Lung (tissue), 12 donors: Measurements from ENCODE around the gene CFAP20. TPM values are rescaled to one million over a fixed set of nuclear protein-coding genes. Genes with fewer than 3 reads are reported as not detected.

ENCODE experiments used
- ATAC-seq: fragments of 200-7000 bp; cut with Tn5 transposase; one replicate; pipeline ENCODE4 v1.9.1; 2020; ENCODE audit warnings: moderate number of reproducible peaks; ENCODE audit not compliant: insufficient read depth, low FRiP score
- DNase-seq, 3 donors: peaks; one replicate each; pipeline ENCODE4 v3.0.0-alpha.2; 2013 to 2017
- H3K27ac ChIP-seq, 2 donors: one replicate each; pipeline ENCODE4 v1.5.1; 2013; ENCODE audit warnings: mild to moderate bottlenecking in 2 of 2, moderate library complexity in 2 of 2, control low read depth in 1 of 2, inconsistent platforms in 1 of 2, low read depth in 1 of 2, low read length in 1 of 2
- H3K27me3 ChIP-seq, 3 donors: one replicate each; pipeline ENCODE4 v1.5.1; 2013; ENCODE audit warnings: low read length in 2 of 3; ENCODE audit not compliant: control insufficient read depth in 3 of 3, insufficient read depth in 3 of 3
- H3K36me3 ChIP-seq, 4 donors: one replicate each; pipeline ENCODE4 v1.5.1; 2013; ENCODE audit warnings: low read length in 4 of 4, mild to moderate bottlenecking in 1 of 4, moderate library complexity in 1 of 4; ENCODE audit not compliant: control insufficient read depth in 4 of 4, insufficient read depth in 4 of 4
- H3K4me1 ChIP-seq, 5 donors: one replicate each; pipeline ENCODE4 v1.5.1; 2013; ENCODE audit warnings: low read length in 5 of 5, mild to moderate bottlenecking in 2 of 5, moderate library complexity in 1 of 5; ENCODE audit not compliant: control insufficient read depth in 5 of 5, insufficient read depth in 5 of 5
- H3K4me3 ChIP-seq: one replicate; pipeline ENCODE4 v1.5.1; 2013; ENCODE audit warnings: mild to moderate bottlenecking, control low read depth, moderate library complexity
- H3K9ac ChIP-seq, 2 donors: one replicate each; pipeline ENCODE4 v1.5.1; 2013; ENCODE audit warnings: low read length in 2 of 2, control low read depth in 1 of 2; ENCODE audit not compliant: insufficient read depth in 1 of 2
- H3K9me3 ChIP-seq, 4 donors: one replicate each; pipeline ENCODE4 v1.5.1; 2013; ENCODE audit warnings: low read length in 3 of 4, mild to moderate bottlenecking in 1 of 4, moderate library complexity in 1 of 4; ENCODE audit not compliant: control insufficient read depth in 4 of 4, insufficient read depth in 3 of 4
- CTCF ChIP-seq: IDR thresholded peaks from 2 replicates; pipeline ENCODE4 v1.5.1; 2012; ENCODE audit warnings: mild to moderate bottlenecking; ENCODE audit errors: control extremely low read depth, extremely low read depth
- WGBS, 2 donors: extraction: QIAGEN DNeasy Blood & Tissue Kit; methylation state at CpG; one replicate each; pipeline ENCODE4 v1.1.7; 2013; 5-methylcytosine and 5-hydroxymethylcytosine counted together
- polyA plus RNA-seq, 2 donors: library from polyadenylated mRNA; stranded (reverse); fragments of 200-250 nt; gene quantifications; one replicate each; pipeline ENCODE4 v1.2.1, GENCODE V29; 2013
- total RNA-seq, 2 donors: library from RNA; depleted of rRNA in 1 of 2; stranded (reverse); fragments of >200 nt in 1 of 2; gene quantifications; one replicate each; pipeline ENCODE4 v1.2.1, GENCODE V29; 2014 to 2021
- donor health status: control.
- donor health status: control.
- donor health status: Bipolar disorder and iron deficiency.
- donor health status: healthy.
- donor health status: DM: yes; HTN: yes; CAD: no.

CFAP20 gene
- total and polyA plus RNA-seq, 4 donors: 20.6 to 86.3 (median 34.7) TPM

DNA sequence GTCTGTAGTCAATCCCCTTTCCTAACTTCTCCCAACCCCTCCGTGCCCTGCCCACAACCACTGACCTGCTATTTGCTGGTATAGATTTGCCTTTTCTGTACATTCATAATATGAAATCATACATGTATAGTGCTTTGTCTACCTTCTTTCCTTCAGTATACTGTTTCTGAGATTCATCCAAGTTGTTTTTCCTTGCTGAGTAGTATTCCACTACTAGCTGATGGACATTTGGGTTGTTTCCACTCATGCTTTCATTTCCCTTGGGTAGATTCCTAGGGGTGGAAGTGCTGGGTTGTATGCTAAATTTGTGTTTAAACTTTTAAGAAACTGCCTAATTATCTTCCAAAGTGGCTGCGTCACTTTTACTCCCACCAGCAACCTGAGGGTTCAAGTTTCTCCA is 41.0 kb upstream of the CFAP20 start:
- TF ChIP-seq CTCF: no peak
- DNase-seq (no peak), ATAC-seq (no peak)
- no peaks in the 10 kb centered on the region for H3K27me3 ChIP-seq
- H3K9me3 ChIP-seq: no peaks in the 10 kb centered on the region
- 99 to 100% methylated on average over 2 of the region's 2 CpGs for WGBS, 2 donors
- H3K4me1 ChIP-seq: no peaks in the 10 kb centered on the region
- no peak overlapping the region for H3K27ac ChIP-seq
- H3K4me3 ChIP-seq: no peak overlapping the region
- no peak overlapping the region for H3K9ac ChIP-seq
- peaks cover 21 to 43% (median 31%) of the 10 kb centered on the region in 4 donors for H3K36me3 ChIP-seq

- Histone ChIP-seq H3K27me3 (no peaks in the 10 kb centered on the region), H3K4me1 (no peaks in the 10 kb centered on the region), H3K9me3 (peaks cover 0 to 1% (median 0%) of the 10 kb centered on the region in 4 donors), H3K27ac (no peak overlapping the region), H3K36me3 (peaks cover 27 to 43% (median 33%) of the 10 kb centered on the region in 4 donors), H3K9ac (no peak overlapping the region), H3K4me3 (no peak overlapping the region)
- DNase-seq (no peak), ATAC-seq (no peak)
- WGBS, 2 donors: 86 to 94% methylated on average over 3 of the region's 3 CpGs
- no peak for TF ChIP-seq CTCF
Measured at GRCh38 chr16:58160855-58161254, 31.7 kb upstream of the CFAP20 start.

GRCh38 chr16:58158725-58159124 is 29.5 kb upstream of the CFAP20 start:
- Histone ChIP-seq H3K27ac (no peak overlapping the region), H3K9ac (no peak overlapping the region), H3K36me3 (peaks cover 7 to 27% (median 21%) of the 10 kb centered on the region in 4 donors), H3K27me3 (no peaks in the 10 kb centered on the region), H3K4me3 (no peak overlapping the region), H3K9me3 (peaks cover 0 to 1% (median 0%) of the 10 kb centered on the region in 4 donors), H3K4me1 (no peaks in the 10 kb centered on the region)
- DNase-seq: no peak
- ATAC-seq: no peak
- no peak for TF ChIP-seq CTCF
- 80 to 94% methylated on average over 3 of the region's 3 CpGs for WGBS, 2 donors

- no peak for ATAC-seq
Measured at GRCh38 chr16:58157951-58158540, 28.9 kb upstream of the CFAP20 start.

More at GRCh38 chr16:58157951-58158540, 28.9 kb upstream of the CFAP20 start:
- H3K4me1 ChIP-seq: no peaks in the 10 kb centered on the region
- DNase-seq: no peak
- H3K27ac ChIP-seq: no peak overlapping the region
- H3K4me3 ChIP-seq: no peak overlapping the region
- no peaks in the 10 kb centered on the region for H3K27me3 ChIP-seq
- TF ChIP-seq CTCF: no peak
- WGBS, 2 donors: 86 to 87% methylated on average over 29 of the region's 29 CpGs
- no peak overlapping the region for H3K9ac ChIP-seq
- peaks cover 3 to 24% (median 16%) of the 10 kb centered on the region in 4 donors for H3K36me3 ChIP-seq
- peaks cover 0 to 1% (median 0%) of the 10 kb centered on the region in 4 donors for H3K9me3 ChIP-seq
